Spleen (tissue), 11 donors: Measurements from ENCODE around the gene GRIK5. TPM values are rescaled to one million over a fixed set of nuclear protein-coding genes. Genes with fewer than 3 reads are reported as not detected.

Experiments used
- DNase-seq: peaks from one replicate; pipeline ENCODE4 v3.0.0-alpha.2; 2020
- H3K27ac ChIP-seq, 8 donors: fragments of 200-600 bp; sonication (generic) in 7 of 8; 1 replicate in 4 of 8; 2 replicates in 4 of 8; pipeline versions ENCODE4 v1.5.0 to v1.8.0; 2016 to 2021; ENCODE audit warnings: inconsistent platforms in 4 of 8, mild to moderate bottlenecking in 4 of 8, moderate library complexity in 1 of 8
- H3K27me3 ChIP-seq, 7 donors: fragments of 200-600 bp; sonication (generic) in 6 of 7; replicated peaks in 1 of 7; 1 replicate in 4 of 7; 2 replicates in 3 of 7; pipeline versions ENCODE4 v1.5.0 to v1.8.0; 2016 to 2021; ENCODE audit warnings: inconsistent platforms in 3 of 7, mild to moderate bottlenecking in 1 of 7
- H3K36me3 ChIP-seq, 6 donors: fragments of 200-600 bp; sonication (generic) in 5 of 6; 1 replicate in 4 of 6; 2 replicates in 2 of 6; pipeline versions ENCODE4 v1.5.0 to v1.8.0; 2016 to 2021; ENCODE audit warnings: inconsistent platforms in 2 of 6
- H3K4me1 ChIP-seq, 6 donors: fragments of 200-600 bp; sonication (generic) in 5 of 6; 1 replicate in 3 of 6; 2 replicates in 3 of 6; pipeline versions ENCODE4 v1.5.0 to v1.8.0; 2016 to 2021; ENCODE audit warnings: inconsistent platforms in 3 of 6
- H3K4me3 ChIP-seq, 8 donors: fragments of 200-600 bp; sonication (generic) in 7 of 8; 1 replicate in 4 of 8; 2 replicates in 4 of 8; pipeline versions ENCODE4 v1.5.0 to v1.8.0; 2016 to 2021; ENCODE audit warnings: inconsistent platforms in 4 of 8, mild to moderate bottlenecking in 4 of 8, moderate library complexity in 2 of 8
- H3K9me3 ChIP-seq, 8 donors: fragments of 200-600 bp; sonication (generic) in 7 of 8; 1 replicate in 4 of 8; 2 replicates in 4 of 8; pipeline versions ENCODE4 v1.5.0 to v1.8.0; 2016 to 2021; ENCODE audit warnings: inconsistent platforms in 4 of 8
- CTCF ChIP-seq, 11 experiments: fragments of 200-600 bp in 7 of 11; fragments of 450-650 bp in 4 of 11; sonication (generic) in 4 of 11; IDR thresholded peaks in 8 of 11; conservative IDR thresholded peaks in 3 of 11; 1 replicate in 7 of 11; 2 replicates in 4 of 11; pipeline versions ENCODE4 v1.4.0 to v1.8.0; 2016 to 2021; ENCODE audit warnings: antibody characterized with exemption in 11 of 11, inconsistent platforms in 4 of 11, mild to moderate bottlenecking in 1 of 11
- POLR2A ChIP-seq, 3 donors: fragments of 450-650 bp; IDR thresholded peaks; one replicate each; pipeline ENCODE4 v1.5.1; 2017; ENCODE audit warnings: antibody characterized with exemption in 3 of 3, mild to moderate bottlenecking in 1 of 3
- POLR2AphosphoS5 ChIP-seq, 3 donors: sonication (generic); formaldehyde crosslinking; IDR thresholded peaks; one replicate each; pipeline ENCODE4 v1.5.1; 2017; ENCODE audit warnings: antibody characterized with exemption in 3 of 3
- WGBS, 5 donors: extraction: QIAGEN DNeasy Blood & Tissue Kit in 3 of 5; methylation state at CpG; one replicate each; pipeline versions ENCODE4 v1.1.5 to v1.1.7; 2013 to 2018; 5-methylcytosine and 5-hydroxymethylcytosine counted together
- intact Hi-C: fragments of 100-400 bp; cut with DNase I; formaldehyde crosslinking; loops from one replicate; pipeline ENCODE4 v1.15.0; 2023; ENCODE audit warnings: low total_unique reads
- polyA plus RNA-seq, 3 donors: library from polyadenylated mRNA; stranded (reverse); fragments of 200-250 nt; gene quantifications; one replicate each; pipeline ENCODE4 v1.2.1, GENCODE V29; 2013
- total RNA-seq, 7 donors: library from RNA; depleted of rRNA in 3 of 7; stranded (reverse); fragments of >200 nt in 3 of 7; fragmentation: NEBNext Ultra II Directional in 4 of 7; extraction: Animal tissue kit (Norgen Biotek cat#: 25700) in 4 of 7; gene quantifications; one replicate each; pipeline versions ENCODE4 v1.1.0 to v1.2.1, GENCODE V29; 2016 to 2021
- donor health status: healthy with polysubstance abuse.
- donor health status: DM: no; HTN: no; CAD: no; lungs with moderate emphysema.
- donor health status: DM: no; HTN: no; CAD: no.
- donor health status: Bipolar disorder and iron deficiency.
- donor health status: healthy.
- donor health status: DM: no; HTN: no; CAD: no.
- donor health status: DM: yes; HTN: yes; CAD: no.

Gene GRIK5
- total and polyA plus RNA-seq, 10 donors: 0.94 to 4.7 (median 2.1) TPM

GRCh38 chr19:41967054-41967783 is 102.8 kb downstream of the GRIK5 start:
- peaks cover 0 to 14% (median 0%) of the 10 kb centered on the region in 7 donors for H3K27me3 ChIP-seq
- peak; percentile 78 for DNase-seq
- TF ChIP-seq POLR2A (IDR thresholded peaks at IDR 0.05) (no peak), POLR2AphosphoS5 (IDR thresholded peaks at IDR 0.05) (peak in 1 of 3 donors; percentile 57), CTCF (IDR thresholded peaks at IDR 0.05 in 8 of 11, conservative IDR thresholded peaks at IDR 0.05 in 3 of 11) (no peak)
- peak overlapping the region in 2 of 8 donors; percentile 76 to 83 for H3K27ac ChIP-seq
- no peaks in the 10 kb centered on the region for H3K36me3 ChIP-seq
- H3K4me1 ChIP-seq: no peaks in the 10 kb centered on the region
- WGBS, 5 donors: 41 to 59% (median 55%) methylated on average over 26 of the region's 26 CpGs
- H3K9me3 ChIP-seq: no peaks in the 10 kb centered on the region
- intact Hi-C loops: no loop called here
- no peak overlapping the region for H3K4me3 ChIP-seq

- no peak for DNase-seq
- Histone ChIP-seq H3K4me1 (no peaks in the 10 kb centered on the region), H3K27ac (no peak overlapping the region), H3K4me3 (no peak overlapping the region), H3K36me3 (no peaks in the 10 kb centered on the region), H3K9me3 (no peaks in the 10 kb centered on the region), H3K27me3 (peaks cover 0 to 14% (median 0%) of the 10 kb centered on the region in 7 donors)
- no peak for TF ChIP-seq POLR2A (IDR thresholded peaks at IDR 0.05)
- no peak for TF ChIP-seq POLR2AphosphoS5 (IDR thresholded peaks at IDR 0.05)
- TF ChIP-seq CTCF (IDR thresholded peaks at IDR 0.05 in 8 of 11, conservative IDR thresholded peaks at IDR 0.05 in 3 of 11): no peak
- intact Hi-C loops: no loop called here
- 71 to 81% (median 77%) methylated on average over 5 of the region's 5 CpGs for WGBS, 5 donors
These were observed 104.9 kb downstream of the GRIK5 start for GRCh38 chr19:41965106-41965505.

- peaks cover 0 to 17% (median 8%) of the 10 kb centered on the region in 6 donors for H3K36me3 ChIP-seq
- H3K27me3 ChIP-seq: peaks cover 0 to 2% (median 0%) of the 10 kb centered on the region in 7 donors
- no peak for DNase-seq
- WGBS, 5 donors: 88 to 98% (median 91%) methylated on average over 5 of the region's 5 CpGs
- intact Hi-C loops: no loop called here
- H3K27ac ChIP-seq: no peak overlapping the region
- TF ChIP-seq POLR2AphosphoS5 (IDR thresholded peaks at IDR 0.05) (no peak), CTCF (IDR thresholded peaks at IDR 0.05 in 8 of 11, conservative IDR thresholded peaks at IDR 0.05 in 3 of 11) (no peak), POLR2A (IDR thresholded peaks at IDR 0.05) (no peak)
- no peak overlapping the region for H3K4me3 ChIP-seq
- peaks cover 12 to 28% (median 18%) of the 10 kb centered on the region in 6 donors for H3K4me1 ChIP-seq
- H3K9me3 ChIP-seq: no peaks in the 10 kb centered on the region
These were observed 109.0 kb downstream of the GRIK5 start for GRCh38 chr19:41960973-41961372.
